A673 (cell line): Measurements from ENCODE around the gene LPXN. TPM values are rescaled to one million over a fixed set of nuclear protein-coding genes. Genes with fewer than 3 reads are reported as not detected.

Experiments used
- BruUV-seq: library from RNA; stranded (reverse); fragments of 400-500 nt; replicated peaks from 2 replicates; lab custom pipeline; 2021; lab: Mats Ljungman, UMichigan
- CTCF ChIA-PET: fragments of 300-600 bp; sonication (Branson Sonifier 250); formaldehyde crosslinking; loops from one replicate; lab custom pipeline; 2022; ENCODE audit warnings: antibody characterized with exemption; lab: Charles Lee
- POLR2A ChIA-PET: fragments of 300-600 bp; sonication (Branson Sonifier 250); formaldehyde crosslinking; loops from one replicate; lab custom pipeline; 2022; ENCODE audit warnings: antibody characterized with exemption; ENCODE audit not compliant: low non-redundant PET; lab: Charles Lee
- DNase-seq: peaks from one replicate; pipeline ENCODE4 v3.0.0-alpha.2; 2015; ENCODE audit warnings: low spot score
- H3K27ac ChIP-seq: fragments of 200-600 bp; sonication (generic); 2 replicates; pipeline ENCODE4 v1.5.1; 2016; ENCODE audit warnings: mixed run types, low read depth, mild to moderate bottlenecking, mixed read lengths, antibody characterized with exemption, low read length; ENCODE audit not compliant: poor library complexity, severe bottlenecking
- H3K27me3 ChIP-seq: fragments of 200-600 bp; sonication (generic); replicated peaks from 2 replicates; pipeline ENCODE4 v1.6.1; 2017; ENCODE audit warnings: mixed run types, low read depth, mild to moderate bottlenecking, mixed read lengths, antibody characterized with exemption, low read length; ENCODE audit not compliant: insufficient read depth, poor library complexity
- H3K36me3 ChIP-seq: fragments of 200-600 bp; sonication (generic); 2 replicates; pipeline ENCODE4 v1.6.1; 2016; ENCODE audit warnings: mixed run types, mild to moderate bottlenecking, mixed read lengths, antibody characterized with exemption, low read length; ENCODE audit not compliant: insufficient read depth, poor library complexity, severe bottlenecking
- H3K4me1 ChIP-seq: fragments of 200-600 bp; sonication (generic); 2 replicates; pipeline ENCODE4 v1.6.1; 2017; ENCODE audit warnings: mixed run types, mild to moderate bottlenecking, mixed read lengths, antibody characterized with exemption, low read length; ENCODE audit not compliant: insufficient read depth, poor library complexity, severe bottlenecking
- H3K4me3 ChIP-seq: fragments of 200-600 bp; sonication (generic); 2 replicates; pipeline ENCODE4 v1.5.1; 2016; ENCODE audit warnings: low read depth, mixed run types, mild to moderate bottlenecking, mixed read lengths, low read length; ENCODE audit not compliant: poor library complexity, severe bottlenecking
- H3K9me3 ChIP-seq: fragments of 200-600 bp; sonication (generic); 2 replicates; pipeline ENCODE4 v1.6.1; 2016; ENCODE audit warnings: mixed run types, low read depth, mild to moderate bottlenecking, mixed read lengths, antibody characterized with exemption, low read length; ENCODE audit not compliant: poor library complexity, severe bottlenecking
- CTCF ChIP-seq: fragments of 300-800, 200-600 bp; sonication (generic); conservative IDR thresholded peaks from 2 replicates; pipeline ENCODE4 v1.5.1; 2017; ENCODE audit warnings: low read depth, mild to moderate bottlenecking, antibody characterized with exemption, low read length, moderate library complexity, mixed read lengths
- EZH2 ChIP-seq: fragments of 200-600 bp; sonication (generic); IDR thresholded peaks from 2 replicates; pipeline ENCODE4 v1.6.1; 2017; ENCODE audit warnings: borderline replicate concordance, low read depth, mild to moderate bottlenecking, mixed read lengths, antibody characterized with exemption, low read length; ENCODE audit not compliant: poor library complexity, severe bottlenecking
- intact Hi-C: fragments of 100-400 bp; cut with micrococcal nuclease; formaldehyde crosslinking; loops from one replicate; pipeline ENCODE4 v1.10.0; 2022; ENCODE audit not compliant: unreplicated experiment
- total RNA-seq: library from RNA; stranded (reverse); gene quantifications from 2 replicates; pipeline ENCODE4 v1.2.3, GENCODE V29; 2021

The LPXN gene
- total RNA-seq, 1 experiment from 2014 or later = 3.3 TPM

GRCh38 chr11:58509748-58510147, 65.9 kb downstream of the LPXN start:
- no peak for DNase-seq
- H3K9me3 ChIP-seq = no peaks in the 10 kb centered on the region
- H3K4me3 ChIP-seq = no peak overlapping the region
- BruUV-seq = no TSS peak
- H3K27ac ChIP-seq = no peak overlapping the region
- ChIA-PET CTCF (interaction anchor here (0.6 kb wide), 1 partner anchor 9 kb away, joined by 3 read pairs; no protein-coding TSS in a partner anchor), POLR2A (no interaction called here)
- TF ChIP-seq EZH2 (no peak), CTCF (no peak)
- H3K27me3 ChIP-seq = no peaks in the 10 kb centered on the region
- no peaks in the 10 kb centered on the region for H3K4me1 ChIP-seq
- intact Hi-C loops = loop anchor here (5.0 to 10.0 kb wide), 4 partner anchors 685 to 945 kb away; partner anchors contain the start of genes UBE2L6 and YPEL4
- no peaks in the 10 kb centered on the region for H3K36me3 ChIP-seq

- Histone ChIP-seq H3K9me3 (no peaks in the 10 kb centered on the region), H3K4me3 (no peak overlapping the region), H3K4me1 (no peaks in the 10 kb centered on the region), H3K36me3 (no peaks in the 10 kb centered on the region), H3K27me3 (no peaks in the 10 kb centered on the region), H3K27ac (no peak overlapping the region)
- TF ChIP-seq CTCF = no peak
- TF ChIP-seq EZH2 = no peak
- POLR2A ChIA-PET = no interaction called here
- intact Hi-C loops = no loop called here
- BruUV-seq = no TSS peak
- no peak for DNase-seq
- CTCF ChIA-PET = no interaction called here
Observed at GRCh38 chr11:58508814-58509213, 66.8 kb downstream of the LPXN start.

DNA sequence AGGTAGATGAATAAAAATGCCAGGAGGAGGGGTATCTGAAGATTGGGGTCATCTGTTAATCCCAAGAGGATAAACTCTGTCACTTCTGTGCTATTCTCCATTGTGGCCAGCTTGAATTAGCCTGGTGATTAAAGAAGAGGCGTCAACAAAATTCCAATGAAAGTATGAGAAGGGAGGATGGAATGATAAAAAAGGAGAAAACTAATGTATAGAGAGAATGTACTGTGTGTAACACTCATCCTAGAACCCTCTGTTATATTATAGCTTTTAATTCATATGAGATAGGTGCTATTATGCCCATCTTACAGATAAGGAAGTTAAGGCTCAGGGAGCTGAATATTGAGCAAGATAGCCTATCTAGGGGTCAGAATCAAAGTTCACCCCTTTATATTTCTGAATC, 67.7 kb downstream of the LPXN start, which contains the start of gene OR5B21:
TSS of gene OR5B21 (minus strand) at position 101 of the 400 bp plus-strand sequence. CDS start at position 101, 0 bp downstream.
- ChIA-PET CTCF (no interaction called here), POLR2A (no interaction called here)
- H3K27ac ChIP-seq = no peak within 1 kb of the TSS
- no peaks in the 10 kb centered on the region for H3K9me3 ChIP-seq
- DNase-seq = no peak
- H3K4me1 ChIP-seq = no peaks in the 10 kb centered on the region
- H3K36me3 ChIP-seq = no peaks in the 10 kb centered on the region
- TF ChIP-seq CTCF (no peak), EZH2 (no peak)
- no peak within 1 kb of the TSS for H3K4me3 ChIP-seq
- intact Hi-C loops = no loop called here
- BruUV-seq = no TSS peak
- no peaks in the 10 kb centered on the region for H3K27me3 ChIP-seq
